CD4-positive, alpha-beta T cell (primary cell): Measurements from ENCODE around the gene ACVR1. TPM values are rescaled to one million over a fixed set of nuclear protein-coding genes. Genes with fewer than 3 reads are reported as not detected.

ENCODE experiments used
- ATAC-seq: fragments of 200-7000 bp; cut with Tn5 transposase; one replicate; pipeline ENCODE4 v1.10.0; 2022; ENCODE audit warnings: mild to moderate bottlenecking; ENCODE audit not compliant: poor library complexity
- CTCF ChIA-PET: fragments of 350-600 bp; sonication (Branson Sonifier 250); formaldehyde crosslinking; loops from one replicate; lab custom pipeline; 2021; ENCODE audit warnings: antibody characterized with exemption, inconsistent platforms; lab: Charles Lee
- POLR2A ChIA-PET: fragments of 350-600 bp; sonication (Branson Sonifier 250); formaldehyde crosslinking; loops from one replicate; lab custom pipeline; 2021; ENCODE audit warnings: antibody characterized with exemption, inconsistent platforms; lab: Charles Lee
- DNase-seq, 14 experiments: peaks; one replicate each; pipeline ENCODE4 v3.0.0-alpha.2; 2013 to 2020; ENCODE audit warnings: mixed read lengths in 2 of 14
- H3K27ac ChIP-seq, 2 donors: one replicate each; pipeline versions ENCODE4 v1.5.1 to v1.7.0; 2013; ENCODE audit warnings: low read length in 2 of 2, low read depth in 1 of 2, mild to moderate bottlenecking in 1 of 2
- H3K27me3 ChIP-seq, 2 experiments: 1 replicate in 1 of 2; 2 replicates in 1 of 2; pipeline versions ENCODE4 v1.6.1 to v1.7.0; 2013; ENCODE audit warnings: low read length in 2 of 2, control low read depth in 1 of 2, mild to moderate bottlenecking in 1 of 2, moderate library complexity in 1 of 2; ENCODE audit not compliant: insufficient read depth in 2 of 2, control insufficient read depth in 1 of 2
- H3K36me3 ChIP-seq: one replicate; pipeline ENCODE4 v1.6.1; 2013; ENCODE audit warnings: low read length, control low read depth; ENCODE audit not compliant: insufficient read depth
- H3K4me1 ChIP-seq: one replicate; pipeline ENCODE4 v1.6.1; 2013; ENCODE audit warnings: low read length, control low read depth; ENCODE audit not compliant: insufficient read depth
- H3K4me3 ChIP-seq: one replicate; pipeline ENCODE4 v1.5.1; 2013; ENCODE audit warnings: mild to moderate bottlenecking, low read length, moderate library complexity
- H3K9me3 ChIP-seq, 2 experiments: 1 replicate in 1 of 2; 2 replicates in 1 of 2; pipeline versions ENCODE4 v1.6.1 to v1.7.0; 2013; ENCODE audit warnings: low read length in 2 of 2, mild to moderate bottlenecking in 2 of 2, control low read depth in 1 of 2, moderate library complexity in 1 of 2; ENCODE audit not compliant: control insufficient read depth in 1 of 2, insufficient read depth in 1 of 2
- H3K27ac Mint-ChIP-seq: one replicate; pipeline ENCODE4 v1.8.0; 2020; ENCODE audit warnings: mixed read lengths
- H3K27me3 Mint-ChIP-seq: one replicate; pipeline ENCODE4 v1.8.0; 2021; ENCODE audit warnings: mixed read lengths
- H3K36me3 Mint-ChIP-seq: one replicate; pipeline ENCODE4 v1.8.0; 2021; ENCODE audit warnings: low read depth, mixed read lengths
- H3K4me1 Mint-ChIP-seq: one replicate; pipeline ENCODE4 v1.8.0; 2021; ENCODE audit warnings: low read depth, mixed read lengths
- H3K4me3 Mint-ChIP-seq: one replicate; pipeline ENCODE4 v1.8.0; 2020; ENCODE audit warnings: mild to moderate bottlenecking, mixed read lengths
- H3K9me3 Mint-ChIP-seq: one replicate; pipeline ENCODE4 v1.8.0; 2020; ENCODE audit warnings: mixed read lengths
- intact Hi-C, 2 experiments: fragments of 100-400 bp; cut with DNase I in 1 of 2; cut with micrococcal nuclease in 1 of 2; formaldehyde crosslinking; loops; one replicate each; pipeline versions ENCODE4 v1.15.1 to v1.9.0; 2023 to 2025; cut with DNase I, micrococcal nuclease
- total RNA-seq, 174 experiments: library from RNA in 2 of 174; stranded (reverse) in 2 of 174; gene quantifications; one replicate each; pipeline ENCODE4 v1.2.3 and lab custom pipeline; 2021 to 2026
- TF ChIP-seq, protein P1 (sequence below): fragments of 200-600 bp; IDR thresholded peaks from one replicate; pipeline ENCODE4 v1.8.0; 2022; ENCODE audit warnings: antibody characterized with exemption, mild to moderate bottlenecking

ACVR1 gene
- total RNA-seq, 2 experiments from 2014 or later, result 14.3 to 16.7 TPM

DNA sequence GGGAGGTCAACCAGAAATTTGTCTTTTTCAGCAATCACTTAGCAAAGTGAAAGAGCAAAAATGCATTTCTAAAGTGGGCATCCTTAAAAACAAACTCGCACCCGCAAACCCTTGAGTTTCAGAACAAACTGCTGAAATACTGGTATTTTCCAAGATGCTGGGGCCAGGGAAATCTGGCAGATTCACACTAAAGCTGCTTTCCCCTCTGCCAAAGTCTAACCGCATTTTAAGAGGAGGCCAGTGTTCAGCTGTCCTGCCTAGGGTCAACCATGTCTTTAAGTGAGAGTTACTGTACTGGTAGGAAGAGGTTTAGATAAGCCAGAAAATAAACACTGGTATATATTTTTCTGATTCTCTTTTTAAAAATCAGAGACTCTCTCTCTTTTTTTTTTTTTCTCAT is 55.9 kb downstream of the ACVR1 start:
- H3K27me3 Mint-ChIP-seq, result no peaks in the 10 kb centered on the region
- Histone ChIP-seq H3K27me3 (no peaks in the 10 kb centered on the region), H3K9me3 (no peaks in the 10 kb centered on the region), H3K36me3 (peaks cover 34% of the 10 kb centered on the region), H3K27ac (no peak overlapping the region), H3K4me1 (no peaks in the 10 kb centered on the region), H3K4me3 (no peak overlapping the region)
- TF ChIP-seq, protein P1, sequence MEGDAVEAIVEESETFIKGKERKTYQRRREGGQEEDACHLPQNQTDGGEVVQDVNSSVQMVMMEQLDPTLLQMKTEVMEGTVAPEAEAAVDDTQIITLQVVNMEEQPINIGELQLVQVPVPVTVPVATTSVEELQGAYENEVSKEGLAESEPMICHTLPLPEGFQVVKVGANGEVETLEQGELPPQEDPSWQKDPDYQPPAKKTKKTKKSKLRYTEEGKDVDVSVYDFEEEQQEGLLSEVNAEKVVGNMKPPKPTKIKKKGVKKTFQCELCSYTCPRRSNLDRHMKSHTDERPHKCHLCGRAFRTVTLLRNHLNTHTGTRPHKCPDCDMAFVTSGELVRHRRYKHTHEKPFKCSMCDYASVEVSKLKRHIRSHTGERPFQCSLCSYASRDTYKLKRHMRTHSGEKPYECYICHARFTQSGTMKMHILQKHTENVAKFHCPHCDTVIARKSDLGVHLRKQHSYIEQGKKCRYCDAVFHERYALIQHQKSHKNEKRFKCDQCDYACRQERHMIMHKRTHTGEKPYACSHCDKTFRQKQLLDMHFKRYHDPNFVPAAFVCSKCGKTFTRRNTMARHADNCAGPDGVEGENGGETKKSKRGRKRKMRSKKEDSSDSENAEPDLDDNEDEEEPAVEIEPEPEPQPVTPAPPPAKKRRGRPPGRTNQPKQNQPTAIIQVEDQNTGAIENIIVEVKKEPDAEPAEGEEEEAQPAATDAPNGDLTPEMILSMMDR, result no peak
- H3K4me3 Mint-ChIP-seq, result no peak overlapping the region
- ATAC-seq (no peak), DNase-seq (no peak)
- H3K27ac Mint-ChIP-seq, result no peak overlapping the region
- intact Hi-C loops, result no loop called here
- no peaks in the 10 kb centered on the region for H3K9me3 Mint-ChIP-seq
- POLR2A ChIA-PET, result no interaction called here
- peaks cover 62% of the 10 kb centered on the region for H3K36me3 Mint-ChIP-seq
- peaks cover 13% of the 10 kb centered on the region for H3K4me1 Mint-ChIP-seq
- CTCF ChIA-PET, result interaction anchor here (0.7 kb wide), 1 partner anchor 11 kb away, joined by 3 read pairs; no protein-coding TSS in a partner anchor

DNA sequence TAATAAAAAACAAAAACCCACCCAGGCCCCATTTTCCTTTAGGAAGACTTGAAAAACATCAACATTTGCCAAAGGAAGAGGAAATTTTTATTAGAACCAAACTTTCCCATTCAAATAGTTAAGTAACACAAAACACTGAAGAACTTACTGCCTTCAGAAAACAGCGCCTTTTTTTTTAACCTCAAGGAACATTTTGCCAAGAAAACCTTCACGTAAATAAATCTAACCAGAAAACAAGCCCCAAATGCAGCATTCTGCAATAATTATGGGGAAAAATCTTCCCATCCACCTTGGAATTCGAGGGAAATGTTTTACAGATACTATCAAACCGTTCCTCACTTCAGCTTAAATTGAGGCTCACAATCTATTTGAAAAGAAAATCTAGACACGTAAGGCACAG is 56.4 kb downstream of the ACVR1 start:
- Mint-ChIP-seq H3K27ac (no peak overlapping the region), H3K9me3 (no peaks in the 10 kb centered on the region), H3K4me3 (no peak overlapping the region), H3K27me3 (no peaks in the 10 kb centered on the region), H3K4me1 (peaks cover 9% of the 10 kb centered on the region), H3K36me3 (peaks cover 58% of the 10 kb centered on the region)
- ChIA-PET POLR2A (no interaction called here), CTCF (interaction anchor here (0.7 kb wide), 1 partner anchor 11 kb away, joined by 3 read pairs; no protein-coding TSS in a partner anchor)
- ATAC-seq (no peak), DNase-seq (no peak)
- Histone ChIP-seq H3K27me3 (no peaks in the 10 kb centered on the region), H3K9me3 (no peaks in the 10 kb centered on the region), H3K4me3 (no peak overlapping the region), H3K36me3 (peaks cover 37% of the 10 kb centered on the region), H3K4me1 (no peaks in the 10 kb centered on the region), H3K27ac (no peak overlapping the region)
- intact Hi-C loops, result no loop called here
- TF ChIP-seq, protein P1, result no peak

DNA sequence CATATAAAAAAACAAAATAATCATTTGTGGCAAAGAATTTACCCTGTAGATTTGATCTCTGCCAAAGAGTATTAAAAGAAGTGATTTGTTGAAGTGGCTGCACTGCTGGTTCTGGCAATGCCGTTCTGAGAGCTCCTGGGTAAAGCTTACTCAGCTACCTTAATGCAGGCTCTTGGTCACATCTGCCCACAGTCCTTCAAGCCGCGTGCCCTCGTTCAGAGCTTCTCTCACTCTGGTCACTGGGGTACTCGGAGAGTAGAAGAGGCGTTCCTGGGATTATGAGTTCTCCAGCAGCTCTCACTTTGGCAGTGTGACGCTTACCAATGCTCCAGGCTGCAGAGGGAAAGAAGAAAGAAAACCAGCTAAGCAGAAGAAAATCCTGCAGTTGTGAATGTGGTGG is 57.9 kb downstream of the ACVR1 start:
- TF ChIP-seq, protein P1, result no peak
- DNase-seq, result no peak
- Histone ChIP-seq H3K36me3 (peaks cover 37% of the 10 kb centered on the region), H3K9me3 (no peaks in the 10 kb centered on the region), H3K27me3 (no peaks in the 10 kb centered on the region), H3K4me3 (no peak overlapping the region), H3K27ac (no peak overlapping the region), H3K4me1 (no peaks in the 10 kb centered on the region)
- no peak overlapping the region for H3K4me3 Mint-ChIP-seq
- H3K27me3 Mint-ChIP-seq, result no peaks in the 10 kb centered on the region
- H3K36me3 Mint-ChIP-seq, result peaks cover 54% of the 10 kb centered on the region
- peaks cover 9% of the 10 kb centered on the region for H3K4me1 Mint-ChIP-seq
- H3K9me3 Mint-ChIP-seq, result no peaks in the 10 kb centered on the region
- H3K27ac Mint-ChIP-seq, result no peak overlapping the region
- ChIA-PET POLR2A (no interaction called here), CTCF (no interaction called here)
- ATAC-seq, result no peak
- intact Hi-C loops, result no loop called here
